GM18502 (cell line): ENCODE results near the gene URM1.

ENCODE experiments used
- ATAC-seq: cut with Tn5 transposase; IDR thresholded peaks from one replicate; pipeline ENCODE4 v1.9.1; 2021; ENCODE audit warnings: mild to moderate bottlenecking; ENCODE audit not compliant: unreplicated experiment, poor library complexity

The URM1 gene

DNA sequence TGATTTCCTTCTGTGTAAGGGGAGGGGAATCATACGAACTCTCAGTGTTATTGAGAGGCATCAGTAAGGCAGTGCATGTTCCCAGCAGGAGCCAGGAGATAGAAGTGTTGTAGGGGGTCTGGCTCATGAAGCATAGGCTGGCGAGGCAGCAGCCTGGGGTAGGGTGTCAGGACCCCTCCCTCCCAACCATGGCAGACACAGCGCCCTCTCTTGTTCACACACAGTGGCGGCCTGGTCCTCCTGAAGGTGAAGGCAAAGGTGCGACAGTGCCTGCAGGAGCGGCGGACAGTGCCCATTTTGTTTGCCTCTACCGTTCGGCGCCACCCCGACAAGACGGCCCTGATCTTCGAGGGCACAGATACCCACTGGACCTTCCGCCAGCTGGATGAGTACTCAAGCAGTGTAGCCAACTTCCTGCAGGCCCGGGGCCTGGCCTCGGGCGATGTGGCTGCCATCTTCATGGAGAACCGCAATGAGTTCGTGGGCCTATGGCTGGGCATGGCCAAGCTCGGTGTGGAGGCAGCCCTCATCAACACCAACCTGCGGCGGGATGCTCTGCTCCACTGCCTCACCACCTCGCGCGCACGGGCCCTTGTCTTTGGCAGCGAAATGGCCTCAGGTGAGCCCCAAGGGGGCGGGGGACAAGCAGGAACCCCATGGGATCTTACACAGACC, 26.1 kb upstream of the URM1 start:
- no peak for ATAC-seq

DNA sequence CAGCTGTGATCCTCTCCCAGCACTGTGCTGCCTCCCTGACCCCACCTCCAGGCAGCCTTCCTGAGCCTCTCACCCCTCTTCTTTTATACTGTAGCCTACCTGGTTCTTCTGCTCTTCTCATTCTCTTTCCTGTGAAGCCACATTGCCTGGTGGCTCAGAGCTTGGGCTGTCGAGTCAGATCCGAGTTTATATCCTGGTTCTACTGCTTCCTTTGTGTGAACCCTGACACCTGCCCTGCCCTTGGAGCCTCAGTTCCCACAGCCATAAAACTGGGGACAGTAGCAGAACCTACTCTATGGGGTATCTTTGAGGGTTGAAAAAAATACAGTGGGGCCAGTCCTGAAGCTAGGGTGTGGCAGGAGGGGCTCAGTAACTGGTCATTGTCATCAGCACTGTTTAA, 22.0 kb upstream of the URM1 start:
- no peak for ATAC-seq

DNA sequence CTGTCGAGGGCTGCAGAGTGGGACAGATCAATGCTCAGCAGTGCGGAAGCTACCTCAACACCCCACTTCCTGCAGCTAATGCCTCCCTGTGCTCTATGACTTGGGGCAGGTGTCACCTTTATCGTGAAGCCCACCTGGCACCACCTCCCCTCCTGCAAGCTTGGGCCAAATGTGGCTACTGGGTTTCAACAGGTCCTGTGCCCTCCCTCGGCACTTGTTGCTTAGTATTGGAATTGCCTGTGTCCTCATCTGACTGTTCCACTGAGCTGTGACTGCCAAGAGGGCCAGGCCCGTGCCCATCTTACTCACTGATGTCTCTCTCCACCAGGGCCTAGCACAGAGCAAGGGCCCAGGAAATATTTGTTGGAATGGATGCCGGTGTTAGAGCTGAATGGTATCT, 21.4 kb upstream of the URM1 start:
- no peak for ATAC-seq

DNA sequence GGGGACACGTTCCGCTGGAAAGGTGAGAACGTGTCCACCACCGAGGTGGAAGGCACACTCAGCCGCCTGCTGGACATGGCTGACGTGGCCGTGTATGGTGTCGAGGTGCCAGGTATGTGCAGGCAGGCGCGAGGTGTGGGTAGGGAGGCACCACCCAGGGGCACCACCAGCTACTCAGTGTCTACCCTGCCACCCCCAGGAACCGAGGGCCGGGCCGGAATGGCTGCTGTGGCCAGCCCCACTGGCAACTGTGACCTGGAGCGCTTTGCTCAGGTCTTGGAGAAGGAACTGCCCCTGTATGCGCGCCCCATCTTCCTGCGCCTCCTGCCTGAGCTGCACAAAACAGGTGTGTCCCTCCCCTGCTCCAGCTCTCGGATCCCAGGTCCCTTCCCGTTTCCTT, 15.7 kb upstream of the URM1 start:
- ATAC-seq, result no peak

DNA sequence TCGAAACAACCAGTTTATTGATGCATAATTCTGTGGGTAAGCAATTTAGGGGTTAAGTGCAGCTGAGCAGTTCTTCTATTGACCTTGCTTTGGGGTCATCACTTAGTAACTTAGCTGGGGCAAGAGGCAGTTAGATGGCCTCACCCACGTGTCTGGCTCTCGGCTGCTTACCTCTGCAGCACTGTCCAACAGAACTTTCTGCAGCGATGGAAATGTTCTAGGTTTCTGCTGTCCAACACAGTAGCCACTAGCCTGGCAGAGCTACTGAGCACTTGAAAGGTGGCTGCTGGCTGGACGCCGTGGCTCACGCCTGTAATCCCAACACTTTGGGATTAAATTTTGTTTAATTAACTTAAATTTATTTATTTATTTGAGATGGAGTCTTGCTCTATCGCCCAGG, 13.1 kb upstream of the URM1 start:
- ATAC-seq, result no peak

DNA sequence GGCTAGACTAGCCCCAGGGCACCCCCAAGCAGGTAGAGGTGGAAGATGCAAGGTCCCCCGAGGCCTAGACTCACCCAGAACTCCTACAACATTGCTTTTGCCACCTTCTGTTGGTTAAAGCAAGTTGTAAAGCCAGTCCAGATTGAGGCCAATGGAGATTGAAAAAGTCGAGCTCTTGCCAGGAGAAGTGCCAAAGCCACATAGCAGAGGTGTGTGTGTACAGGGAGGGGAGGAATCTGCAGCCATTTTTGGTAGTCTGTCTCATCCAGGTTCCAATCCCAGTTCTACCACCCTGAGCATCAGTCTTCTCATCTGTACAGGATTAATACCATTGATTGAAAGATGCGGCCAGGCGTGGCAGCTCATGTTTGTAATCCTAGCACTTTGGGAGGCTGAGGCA, 12.3 kb upstream of the URM1 start:
- ATAC-seq, result no peak

DNA sequence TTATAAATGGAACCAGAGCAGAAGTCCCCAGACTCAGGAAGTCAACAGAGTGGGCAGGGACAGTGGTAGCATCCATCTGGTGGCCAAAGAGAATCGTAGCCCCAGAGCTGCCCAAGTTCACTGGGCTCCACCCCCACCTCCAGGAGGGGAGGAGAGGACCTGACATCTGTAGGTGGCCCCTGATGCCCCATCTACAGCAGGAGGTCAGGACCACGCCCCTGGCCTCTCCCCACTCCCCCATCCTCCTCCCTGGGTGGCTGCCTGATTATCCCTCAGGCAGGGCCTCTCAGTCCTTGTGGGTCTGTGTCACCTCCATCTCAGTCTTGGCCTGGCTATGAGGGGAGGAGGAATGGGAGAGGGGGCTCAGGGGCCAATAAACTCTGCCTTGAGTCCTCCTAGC, 10.3 kb upstream of the URM1 start:
- ATAC-seq, result no peak

DNA sequence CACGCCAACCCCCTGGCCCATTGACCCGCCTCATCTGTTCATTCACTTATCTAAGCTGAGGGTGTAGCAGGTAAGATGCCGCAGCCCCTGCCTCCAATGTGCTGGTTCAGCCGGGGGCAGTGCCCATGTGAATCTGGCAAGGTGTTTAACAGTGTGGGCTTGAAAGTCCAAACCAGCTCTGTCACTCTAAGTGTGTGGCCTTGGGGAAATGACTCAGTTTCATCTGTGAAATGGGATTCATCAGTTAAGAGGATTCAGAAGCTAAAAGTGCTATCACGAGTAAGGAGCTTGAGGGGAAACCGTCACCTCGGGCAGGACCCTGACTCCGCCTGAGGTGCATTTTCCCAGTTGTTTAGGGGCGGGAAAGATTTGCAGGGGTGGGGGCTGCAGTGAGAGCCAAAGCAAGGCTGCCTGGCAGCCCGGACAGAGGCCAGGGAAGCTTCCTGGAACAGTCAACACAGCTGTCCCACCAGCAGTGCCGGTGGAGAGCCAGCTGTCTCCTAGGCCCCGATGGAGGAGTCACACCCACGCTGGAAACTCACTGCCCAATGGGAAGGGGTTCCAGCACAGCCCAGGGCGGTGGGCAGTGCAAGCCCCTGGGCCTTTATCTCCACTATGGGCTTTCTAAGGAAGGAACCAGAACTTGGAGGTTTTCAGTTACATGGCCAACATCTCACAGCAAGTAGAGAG, 9.7 kb upstream of the URM1 start:
- ATAC-seq, result no peak

DNA sequence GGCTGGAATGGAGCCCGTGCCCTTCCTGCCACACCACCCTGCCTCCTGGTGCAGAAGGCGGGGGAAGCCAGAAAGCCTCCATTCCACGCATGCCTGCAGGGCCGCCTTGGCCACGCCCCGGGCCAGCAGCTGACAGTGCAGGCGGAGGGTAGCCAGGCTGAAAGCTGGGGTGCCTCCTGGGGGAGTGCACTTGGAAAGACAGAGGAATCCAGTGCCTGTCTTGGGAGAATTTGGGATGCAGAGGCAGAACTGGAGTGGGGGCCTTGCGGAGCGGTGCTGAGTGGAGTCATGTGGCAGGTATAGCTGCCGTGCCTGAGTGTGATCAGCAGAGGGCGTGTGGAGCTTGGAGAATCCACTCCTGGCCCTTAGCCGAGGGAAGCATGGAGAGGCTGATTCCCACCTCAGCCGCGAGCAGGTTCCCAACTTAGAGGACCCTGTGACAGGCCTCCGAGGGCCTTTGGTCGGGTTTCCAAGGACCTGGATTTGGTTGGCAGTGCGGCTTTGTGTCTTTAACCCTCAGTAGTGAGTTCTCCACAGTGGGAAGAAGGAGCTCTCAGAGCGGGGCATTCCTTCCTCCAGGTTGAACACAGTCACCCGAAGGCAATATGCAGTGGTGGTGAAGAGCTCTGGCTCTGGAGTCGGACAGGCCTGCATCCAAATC, 9.1 kb upstream of the URM1 start:
- no peak for ATAC-seq

DNA sequence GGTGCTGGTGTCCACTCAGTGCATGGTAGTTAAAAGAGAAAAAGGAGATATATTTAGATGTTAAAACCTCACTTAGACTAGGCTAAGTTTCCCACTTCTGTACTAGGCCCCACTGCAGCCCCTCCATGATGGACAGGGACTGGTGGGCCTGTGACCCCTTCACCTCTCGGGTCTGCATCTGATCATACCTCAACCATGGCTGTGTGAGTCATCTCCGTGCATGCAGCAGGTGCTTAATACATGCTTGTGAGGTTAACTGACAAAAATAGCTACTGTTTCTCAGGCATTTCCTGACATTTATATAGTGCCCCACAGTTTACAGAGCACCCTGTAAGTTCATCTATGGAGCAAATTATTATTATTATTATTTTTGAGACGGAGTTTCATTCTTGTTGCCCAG, 8.4 kb upstream of the URM1 start:
- no peak for ATAC-seq

DNA sequence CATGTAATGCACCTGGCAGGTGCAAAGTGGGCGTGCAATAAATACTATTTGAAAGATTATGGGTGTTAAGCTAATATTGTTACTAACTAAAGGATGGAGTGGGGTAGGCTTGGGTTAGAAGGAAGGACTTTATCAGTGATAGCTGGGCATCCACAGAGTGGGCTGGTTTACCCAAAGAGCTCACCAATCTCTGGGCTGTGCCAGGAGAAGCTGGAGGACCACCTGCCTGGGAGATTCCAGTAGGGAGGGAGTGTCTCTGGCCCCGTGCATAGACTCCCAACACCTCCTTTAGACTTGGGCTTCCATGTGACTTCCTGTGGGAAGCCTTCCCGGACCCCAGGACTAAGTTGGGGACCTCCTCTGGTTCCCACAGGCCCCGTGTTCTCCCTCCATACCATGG, 5.6 kb upstream of the URM1 start:
- ATAC-seq, result no peak

DNA sequence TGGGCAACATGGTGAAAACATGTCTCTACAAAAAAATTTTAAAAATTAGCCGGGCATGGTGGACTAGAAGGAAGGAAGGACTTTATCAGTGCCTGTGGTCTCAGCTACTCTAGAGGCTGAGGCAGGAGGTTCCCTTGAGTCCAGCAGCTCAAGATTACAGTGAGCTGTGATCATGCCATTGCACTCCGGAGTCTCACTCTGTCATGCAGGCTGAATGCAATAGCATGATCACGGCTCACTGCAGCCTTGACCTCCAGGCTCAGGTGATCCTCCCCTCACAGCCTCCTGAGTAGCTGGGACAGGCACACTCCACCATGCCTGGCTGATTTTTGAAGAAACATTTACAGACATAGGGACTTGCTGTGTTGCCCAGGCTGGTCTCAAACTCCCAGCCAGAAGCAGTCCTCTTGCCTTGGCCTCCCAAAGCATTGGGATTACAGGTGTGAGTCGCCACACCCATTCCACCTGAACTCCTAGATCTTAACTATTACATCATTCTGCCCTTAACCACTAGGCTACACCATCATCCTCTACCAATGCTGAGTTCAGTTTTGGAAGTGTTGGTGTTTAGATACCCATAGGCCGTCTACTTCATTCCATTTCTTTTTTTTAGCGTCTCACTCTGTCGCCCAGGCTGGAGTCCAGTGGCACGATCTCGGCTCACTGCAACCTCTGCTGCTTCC, 2.0 kb upstream of the URM1 start:
- ATAC-seq, result no peak

DNA sequence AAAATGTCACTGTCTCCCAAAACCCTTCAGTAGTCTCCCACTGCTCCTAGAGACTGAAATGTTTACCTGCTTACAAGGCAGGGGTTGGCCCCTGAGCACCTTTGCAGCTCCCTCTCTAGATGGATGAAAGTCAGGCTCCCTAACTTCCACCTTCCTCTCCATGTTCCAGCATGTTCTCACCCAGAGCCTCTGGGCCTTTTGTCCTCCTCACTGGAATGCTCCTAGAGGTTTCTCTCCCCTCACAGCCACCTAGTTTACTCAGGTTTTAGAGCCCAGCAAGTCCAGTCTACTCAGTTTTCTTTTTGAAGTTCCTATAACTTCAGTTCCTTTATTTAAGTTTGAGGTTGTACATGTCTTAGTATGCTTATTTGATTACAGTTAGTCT, 815 bp upstream of the URM1 start:
- no peak for ATAC-seq

DNA sequence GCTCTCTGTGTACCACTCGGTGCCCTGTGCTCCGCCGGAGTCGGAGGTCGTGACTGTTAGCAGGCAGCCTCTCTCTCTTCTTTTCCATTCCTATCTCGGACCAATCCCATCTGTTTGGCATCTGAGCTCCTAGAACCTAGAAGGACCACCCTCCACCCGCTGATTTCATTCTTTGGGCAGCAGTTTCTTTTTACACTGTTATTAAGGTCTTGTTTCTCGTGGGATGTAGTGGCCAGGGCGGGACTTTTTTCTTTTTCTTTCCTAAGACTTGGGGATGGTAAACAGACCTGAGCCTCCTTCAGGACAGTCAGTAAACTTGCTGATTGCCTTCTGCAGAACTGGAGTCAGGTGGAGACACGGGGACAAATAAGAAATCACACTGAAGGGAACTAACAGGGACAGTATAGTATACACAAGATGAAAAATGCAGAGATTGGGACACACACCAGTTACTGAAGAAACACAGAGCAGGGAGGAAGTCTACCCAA, 500 bp downstream of the URM1 start:
- no peak for ATAC-seq

DNA sequence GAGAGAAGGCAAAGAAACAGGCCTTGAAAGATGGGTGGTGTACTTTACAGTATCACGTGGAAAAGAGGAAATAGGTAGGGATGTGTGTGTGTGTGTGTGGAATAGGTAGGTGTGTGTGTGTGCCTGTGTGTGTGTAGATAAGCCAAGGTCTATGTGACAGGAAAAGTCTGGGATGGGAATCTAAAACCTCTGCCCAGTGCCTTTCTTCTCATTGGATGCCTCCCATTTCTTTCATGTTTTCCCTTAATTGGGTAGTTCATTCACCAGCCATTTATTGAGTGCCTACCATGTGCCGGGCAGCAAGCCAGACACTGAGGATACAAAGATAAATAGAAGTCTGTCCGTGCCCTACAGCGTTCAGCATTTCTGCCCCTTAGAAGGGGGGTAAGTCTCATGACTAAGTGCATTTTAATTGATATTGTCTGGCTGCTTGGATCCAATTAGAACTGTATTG, 1.0 kb downstream of the URM1 start:
- no peak for ATAC-seq

DNA sequence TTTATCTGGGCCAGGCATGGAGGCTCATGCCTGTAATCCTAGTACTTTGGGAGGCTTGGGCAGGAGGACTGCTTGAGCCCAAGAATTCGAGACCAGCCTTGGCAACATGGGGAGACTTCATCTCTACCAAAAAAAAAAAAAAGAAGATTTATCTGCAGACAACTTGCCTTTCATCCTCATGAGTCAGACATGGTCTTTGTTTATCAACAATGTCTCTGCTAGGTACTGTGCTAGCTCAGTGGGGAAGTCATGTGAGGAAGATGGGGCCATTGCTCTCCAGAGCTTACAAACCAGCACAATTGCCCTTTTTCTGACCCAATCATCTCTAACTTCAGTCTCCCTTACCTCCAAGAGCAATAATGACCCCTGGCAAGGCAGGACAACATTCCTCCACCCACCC, 1.6 kb downstream of the URM1 start:
- ATAC-seq, result no peak

DNA sequence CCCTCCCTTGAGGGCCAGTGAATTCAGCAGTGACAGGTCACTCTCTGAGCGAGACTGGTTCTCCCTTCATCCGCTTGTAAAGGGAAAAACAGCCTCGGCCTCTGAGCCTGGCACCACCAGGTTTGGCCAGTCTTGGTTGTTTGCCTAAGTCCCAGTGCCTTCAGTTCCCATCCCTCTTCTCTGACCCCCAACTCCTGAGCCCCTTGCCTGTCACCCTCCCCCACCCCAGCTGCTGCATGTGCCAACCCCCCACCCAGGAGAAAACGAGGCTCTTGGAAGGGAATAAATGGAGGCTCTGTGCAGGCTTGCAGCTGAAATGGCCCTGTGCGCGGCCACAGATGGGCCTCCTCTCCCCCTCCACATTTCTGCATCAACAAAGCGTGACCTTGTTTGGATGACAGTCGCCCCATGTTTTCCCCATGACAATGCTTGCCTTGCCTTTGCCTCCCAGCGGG, 3.1 kb downstream of the URM1 start:
- ATAC-seq, result no peak

DNA sequence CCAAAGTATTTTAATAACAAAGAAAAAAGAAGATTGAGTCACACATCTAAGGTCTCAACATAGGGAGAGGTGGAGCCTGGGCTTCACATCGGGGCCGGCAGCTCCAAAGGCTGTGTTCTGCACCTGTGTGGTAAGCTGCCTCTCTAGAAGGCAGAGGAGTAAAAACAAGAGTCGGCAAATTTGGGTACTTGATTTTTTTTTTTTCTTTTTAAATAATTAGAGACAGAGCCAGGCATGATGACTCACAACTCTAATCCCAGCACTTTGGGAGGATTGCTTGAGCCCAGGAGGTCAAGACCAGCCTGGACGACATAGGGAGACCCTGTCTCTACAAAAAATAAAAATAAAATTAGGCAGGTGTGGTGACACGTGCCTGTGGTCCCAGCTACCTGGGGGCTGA, 4.7 kb downstream of the URM1 start:
- no peak for ATAC-seq

DNA sequence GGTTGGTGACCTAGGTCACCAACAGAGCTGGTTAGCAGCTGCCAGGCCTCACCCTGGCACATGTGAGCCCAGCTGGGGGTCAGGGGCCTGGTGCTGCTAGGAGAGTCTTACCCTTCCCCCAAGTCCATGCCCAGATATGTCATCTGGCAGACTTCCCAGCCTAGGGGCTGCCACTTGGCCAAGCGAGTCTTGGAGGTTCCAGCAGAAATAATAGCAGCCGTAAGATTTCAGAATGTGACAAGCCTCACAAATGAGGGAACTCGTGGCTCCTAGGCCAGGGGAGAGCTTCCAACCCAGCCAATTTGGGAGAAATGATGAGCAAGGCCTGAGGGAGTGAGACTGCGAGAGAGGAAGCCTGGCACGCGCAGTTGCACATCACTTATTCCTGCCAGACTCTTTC, 11.1 kb downstream of the URM1 start:
- no peak for ATAC-seq

DNA sequence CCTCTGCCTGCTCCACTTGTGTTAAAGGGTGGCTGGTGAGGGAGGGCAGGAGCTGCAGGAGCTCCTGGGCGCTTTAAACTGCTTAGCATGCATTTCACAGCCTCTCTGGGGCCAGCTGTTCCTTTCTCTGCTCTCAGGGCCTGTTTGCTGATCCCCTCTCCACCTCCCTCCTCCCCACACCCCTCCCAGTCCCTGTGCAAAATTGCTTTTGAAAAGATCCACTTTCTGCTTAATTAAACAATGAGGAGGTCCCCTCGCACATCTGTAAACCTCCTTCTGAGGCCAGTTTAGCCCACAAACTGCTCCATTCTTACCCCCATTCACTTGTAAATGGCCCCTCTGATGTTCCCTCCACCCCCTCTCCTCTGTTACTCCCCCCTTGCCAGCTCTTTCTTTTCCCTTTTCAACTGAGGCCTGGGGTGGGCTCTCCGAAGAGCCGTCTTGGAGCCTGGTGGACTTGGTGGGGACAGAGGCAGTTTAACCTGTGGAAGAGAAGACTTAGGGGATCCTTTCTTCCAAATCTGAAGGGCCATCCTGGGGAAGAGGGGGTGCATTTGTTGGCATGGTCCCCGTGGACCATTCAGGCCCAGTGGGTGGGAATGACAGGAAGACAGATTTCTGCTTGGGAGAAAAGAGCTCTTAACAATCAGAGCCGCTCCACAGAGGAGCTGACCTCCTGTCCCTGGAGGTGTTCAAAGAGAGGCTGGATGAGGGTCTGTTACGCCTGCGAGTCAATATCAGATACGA, 12.0 kb downstream of the URM1 start:
- ATAC-seq, result no peak
